ENCODE measurements around the gene ZNF346. TPM values are rescaled to one million over a fixed set of nuclear protein-coding genes. Genes with fewer than 3 reads are reported as not detected.

The ZNF346 gene
- total and polyA plus RNA-seq, 2 of the 13 experiments (the other 11 are each of a cell fraction or from before 2014, with no cell fraction given) = 8.6 to 19.4 TPM

- TF ChIP-seq DDIT3 (CRISPR knock-in tag; IDR thresholded peaks at IDR 0.05) (no peak), ZNF512B (CRISPR knock-in tag; IDR thresholded peaks at IDR 0.05; ENCODE audit: borderline replicate concordance) (no peak), ZNF496 (CRISPR knock-in tag; IDR thresholded peaks at IDR 0.05; ENCODE audit: insufficient replicate concordance) (no peak), HOXA7 (CRISPR knock-in tag; IDR thresholded peaks at IDR 0.05) (no peak), ETV5 (CRISPR knock-in tag; IDR thresholded peaks at IDR 0.05; ENCODE audit: borderline replicate concordance) (peak; percentile 6; the same call in 1 of the 2 replicates), ZNF205 (CRISPR knock-in tag; IDR thresholded peaks at IDR 0.05) (peak; percentile 61; the same call in 1 of the 2 replicates), ZNF614 (CRISPR knock-in tag; IDR thresholded peaks at IDR 0.05; ENCODE audit: borderline replicate concordance) (peak; percentile 81; the same call in 1 of the 2 replicates), ZNF816 (CRISPR knock-in tag; IDR thresholded peaks at IDR 0.05; ENCODE audit: borderline replicate concordance) (no peak), ZNF468 (CRISPR knock-in tag; IDR thresholded peaks at IDR 0.05) (no peak), HHEX (CRISPR knock-in tag; IDR thresholded peaks at IDR 0.05) (no peak), GLI4 (CRISPR knock-in tag; IDR thresholded peaks at IDR 0.05; ENCODE audit: borderline replicate concordance) (no peak), ISX (CRISPR knock-in tag; conservative IDR thresholded peaks at IDR 0.05) (no peak), CEBPZ (IDR thresholded peaks at IDR 0.05; ENCODE audit: low read length) (no peak), RCOR2 (CRISPR knock-in tag; IDR thresholded peaks at IDR 0.05) (peak; percentile 39; the same call in 1 of the 2 replicates), ZFP36 (IDR thresholded peaks at IDR 0.05; ENCODE audit: borderline replicate concordance, low read depth, low read length, partially characterized antibody) (no peak), ZNF580 (CRISPR knock-in tag; IDR thresholded peaks at IDR 0.05; ENCODE audit: borderline replicate concordance, low read depth) (no peak; the same call in none of the 2 replicates), RELA (CRISPR knock-in tag; IDR thresholded peaks at IDR 0.05) (peak; percentile 6; the same call in 1 of the 2 replicates), MEIS2 (CRISPR knock-in tag; IDR thresholded peaks at IDR 0.05) (no peak), SRSF9 (IDR thresholded peaks at IDR 0.05; ENCODE audit: borderline replicate concordance, insufficient read depth, low read depth, low read length, poor library complexity, severe bottlenecking) (no peak), KAT8 (CRISPR knock-in tag; IDR thresholded peaks at IDR 0.05) (peak; percentile 67), ZNF274 (CRISPR knock-in tag; IDR thresholded peaks at IDR 0.05) (no peak), ZNF737 (CRISPR knock-in tag; IDR thresholded peaks at IDR 0.05; ENCODE audit: borderline replicate concordance) (no peak), CENPBD1 (CRISPR knock-in tag; IDR thresholded peaks at IDR 0.05; ENCODE audit: borderline replicate concordance, low read depth) (no peak)
These were observed 16.1 kb upstream of the ZNF346 start, which contains the start of gene UIMC1 (continued) for GRCh38 chr5:177006265-177006972.
